ENCODE data around the gene UPK1A.

Gene UPK1A

DNA sequence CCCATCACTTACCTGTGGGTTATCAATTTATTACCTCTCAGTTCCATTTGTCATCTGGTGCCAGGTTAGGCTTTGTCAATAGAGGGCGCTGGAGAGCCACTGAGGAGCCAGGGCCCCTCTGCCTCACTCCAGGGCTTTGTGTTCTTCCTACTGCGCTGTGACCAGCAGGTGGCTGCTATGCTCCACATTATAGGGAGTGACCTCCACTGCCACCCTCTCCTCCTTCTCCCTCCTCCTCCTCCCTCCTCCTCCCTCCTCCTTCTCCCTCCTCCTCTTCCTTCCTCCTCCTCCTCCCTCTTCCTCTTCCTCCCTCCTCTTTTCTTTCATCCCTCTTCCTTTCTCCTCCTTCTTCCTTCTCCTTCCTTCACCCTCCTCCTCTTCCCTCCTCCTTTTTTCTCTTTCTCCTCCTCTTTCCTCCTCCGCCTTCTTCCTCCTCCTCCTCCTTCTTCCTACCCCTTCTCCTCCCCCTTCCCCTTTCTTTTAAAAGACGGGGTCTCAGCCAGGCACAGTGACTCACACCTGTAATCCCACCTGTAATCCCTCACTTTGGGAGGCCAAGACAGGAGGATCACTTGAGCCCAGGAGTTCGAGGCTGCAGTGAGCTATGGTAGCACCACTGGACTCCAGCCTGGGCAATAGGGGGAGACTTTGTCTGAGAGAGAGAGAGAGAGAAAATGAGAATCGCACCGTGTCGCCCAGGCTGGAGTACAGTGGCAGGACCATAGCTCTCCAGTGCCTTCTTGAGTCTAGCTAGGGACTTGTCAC lies 27.7 kb downstream of the UPK1A start:
- H3K27ac Mint-ChIP-seq, result no peak overlapping the region
- H3K27me3 Mint-ChIP-seq, result no peaks in the 10 kb centered on the region
- no peak overlapping the region for H3K4me3 Mint-ChIP-seq
- H3K9me3 Mint-ChIP-seq, result no peaks in the 10 kb centered on the region
- H3K4me1 Mint-ChIP-seq (ENCODE audit: low read depth), result peaks cover 25% of the 10 kb centered on the region
- no peaks in the 10 kb centered on the region for H3K36me3 Mint-ChIP-seq (ENCODE audit: low read depth)

DNA sequence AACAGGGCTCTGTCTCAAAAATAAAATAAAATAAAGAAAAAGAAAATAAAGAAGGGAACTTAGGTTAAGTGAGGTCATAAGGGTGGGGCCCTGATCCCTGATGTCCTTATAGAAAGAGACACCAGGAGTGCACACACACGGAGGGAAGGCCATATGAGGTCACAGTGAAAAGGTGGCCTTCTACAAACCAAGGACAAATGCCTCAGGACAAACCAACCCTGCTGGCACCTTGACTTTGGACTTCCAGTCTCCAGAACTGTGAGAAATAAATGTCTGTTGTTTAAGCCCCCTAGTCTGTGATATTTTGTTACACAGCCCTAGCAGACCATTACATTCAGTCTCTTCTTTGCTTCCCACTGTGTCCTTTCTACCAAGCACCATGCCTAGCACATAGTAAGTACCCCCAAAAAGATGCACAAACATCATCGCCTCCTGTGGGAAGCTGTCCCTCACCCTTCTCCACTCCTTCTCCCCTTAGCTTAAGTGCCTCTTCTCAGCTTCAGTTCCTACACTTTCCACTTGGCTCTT lies 29.6 kb downstream of the UPK1A start:
- Mint-ChIP-seq H3K4me3 (no peak overlapping the region), H3K27ac (peak overlapping the region; percentile 0), H3K9me3 (no peaks in the 10 kb centered on the region), H3K27me3 (no peaks in the 10 kb centered on the region), H3K36me3 (ENCODE audit: low read depth) (no peaks in the 10 kb centered on the region), H3K4me1 (ENCODE audit: low read depth) (peaks cover 31% of the 10 kb centered on the region)

- Mint-ChIP-seq H3K4me1 (ENCODE audit: low read depth) (peaks cover 31% of the 10 kb centered on the region), H3K27me3 (no peaks in the 10 kb centered on the region), H3K36me3 (ENCODE audit: low read depth) (no peaks in the 10 kb centered on the region), H3K9me3 (no peaks in the 10 kb centered on the region), H3K27ac (peak overlapping the region; percentile 55), H3K4me3 (no peak overlapping the region)
Observed at GRCh38 chr19:35696835-35697234, 30.5 kb downstream of the UPK1A start.

DNA sequence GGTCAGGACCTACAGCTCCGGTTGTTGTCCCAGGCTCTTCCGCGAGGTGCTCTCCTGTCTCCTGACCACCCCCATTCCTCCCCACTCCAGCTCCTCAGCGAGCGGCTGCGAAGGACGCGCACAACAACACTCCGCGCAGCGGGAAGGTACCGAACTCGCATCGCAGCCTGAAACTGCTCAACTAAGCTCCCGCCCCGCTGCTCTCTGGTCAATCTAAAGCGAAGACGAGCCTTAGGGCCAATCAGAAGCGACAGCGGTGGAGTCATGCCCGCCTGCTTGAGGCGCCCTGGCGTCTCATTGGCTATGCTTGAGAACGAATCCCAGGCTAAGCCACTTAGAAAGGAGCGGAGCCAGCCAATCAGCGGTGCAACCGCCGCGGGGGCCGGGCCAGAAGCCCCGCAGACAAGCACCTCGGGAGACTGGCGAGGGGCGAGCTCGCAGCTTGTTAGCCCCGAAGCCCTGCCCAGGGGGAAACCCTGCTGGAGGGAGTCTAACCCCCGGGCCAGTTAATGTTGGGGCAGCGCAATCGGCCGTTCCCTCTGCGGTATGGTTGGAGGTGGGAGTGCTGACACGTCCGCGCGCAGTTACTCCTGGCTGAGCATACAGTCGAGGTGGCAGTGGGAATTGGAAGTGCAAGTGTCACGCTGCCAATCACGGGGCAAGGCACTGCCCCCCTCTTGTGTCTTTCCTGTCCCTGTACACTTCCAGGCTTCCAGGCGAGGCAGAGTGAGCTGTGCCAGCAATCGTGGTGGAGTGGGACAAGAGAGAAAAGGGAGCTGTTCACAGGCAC lies 36.1 kb downstream of the UPK1A start:
- no peaks in the 10 kb centered on the region for H3K36me3 Mint-ChIP-seq (ENCODE audit: low read depth)
- H3K27me3 Mint-ChIP-seq, result no peaks in the 10 kb centered on the region
- H3K9me3 Mint-ChIP-seq, result no peaks in the 10 kb centered on the region
- peak overlapping the region; percentile 96 for H3K4me3 Mint-ChIP-seq
- H3K27ac Mint-ChIP-seq, result peak overlapping the region; percentile 94
- peaks cover 17% of the 10 kb centered on the region for H3K4me1 Mint-ChIP-seq (ENCODE audit: low read depth)

DNA sequence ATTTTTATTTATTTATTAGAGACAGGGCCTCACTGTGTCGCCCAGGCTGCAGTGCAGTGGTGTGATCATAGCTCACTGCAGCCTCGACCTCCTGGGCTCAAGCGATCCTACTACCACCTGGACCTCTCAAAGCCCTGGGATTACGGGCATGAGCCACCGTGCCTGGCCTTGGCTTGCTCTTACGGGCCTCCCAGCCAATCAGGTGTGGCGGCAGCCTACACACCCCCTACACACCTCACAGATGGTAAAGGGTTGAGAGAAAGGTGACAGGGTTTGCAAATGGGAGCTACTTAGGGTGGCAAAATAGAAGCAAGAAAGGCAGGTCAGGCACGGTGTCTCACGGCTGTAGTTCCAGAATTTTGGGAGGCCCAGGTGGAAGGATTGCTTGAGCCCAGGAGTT lies 37.0 kb downstream of the UPK1A start:
- no peaks in the 10 kb centered on the region for H3K27me3 Mint-ChIP-seq

DNA sequence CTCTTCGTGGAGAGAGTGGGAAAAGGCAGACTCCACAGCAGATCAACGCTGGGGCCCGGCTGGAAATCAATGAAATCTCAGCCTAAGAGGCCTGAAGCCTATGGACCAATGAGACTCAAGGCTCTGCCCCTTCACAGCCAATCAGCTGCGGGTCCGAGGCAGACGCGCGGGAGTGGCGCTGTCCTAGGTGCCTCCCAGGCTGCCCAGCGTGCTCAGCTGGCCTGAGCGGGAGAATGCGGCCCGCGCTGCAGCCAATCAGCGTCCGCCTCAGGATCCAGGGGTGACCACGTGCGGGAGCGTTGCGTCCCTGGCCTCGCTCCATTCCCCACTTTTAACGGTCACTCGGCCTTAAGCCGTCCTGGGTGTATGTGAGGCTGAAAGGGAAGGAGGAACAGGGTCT lies 37.9 kb downstream of the UPK1A start, which contains the start of gene ZBTB32:
Gene ZBTB32, plus strand, starts transcription at position 341 of the 400 bp plus-strand sequence. CDS start 10,069 bp downstream, outside the sequence.
- Mint-ChIP-seq H3K4me1 (ENCODE audit: low read depth) (peaks cover 24% of the 10 kb centered on the region), H3K4me3 (no peak within 1 kb of the TSS), H3K27ac (no peak within 1 kb of the TSS), H3K36me3 (ENCODE audit: low read depth) (no peaks in the 10 kb centered on the region), H3K9me3 (no peaks in the 10 kb centered on the region), H3K27me3 (no peaks in the 10 kb centered on the region)

More for the DNA sequence above, 37.0 kb downstream of the UPK1A start:
- Mint-ChIP-seq H3K9me3 (no peaks in the 10 kb centered on the region), H3K4me1 (ENCODE audit: low read depth) (peaks cover 18% of the 10 kb centered on the region), H3K4me3 (no peak overlapping the region), H3K27ac (no peak overlapping the region), H3K36me3 (ENCODE audit: low read depth) (no peaks in the 10 kb centered on the region)

DNA sequence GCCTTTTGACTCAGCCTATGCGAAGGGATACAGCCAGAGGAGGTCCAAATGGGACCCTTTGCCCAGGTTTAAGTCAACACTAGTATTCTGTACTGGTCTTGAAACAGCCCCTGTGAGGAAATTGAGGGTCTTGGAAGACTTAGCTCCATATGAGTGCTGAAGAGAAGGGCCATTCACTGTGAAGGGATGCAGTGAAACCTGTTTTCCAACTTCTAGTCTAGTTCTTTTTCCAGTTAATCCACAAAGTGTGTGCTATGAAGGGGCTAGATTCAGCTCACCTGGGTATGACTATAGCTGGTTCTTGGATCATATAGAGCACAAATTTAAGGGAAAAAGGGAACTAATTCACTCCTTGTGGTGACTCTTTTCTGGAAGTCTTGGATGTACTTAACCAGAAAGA lies 42.1 kb downstream of the UPK1A start:
- Mint-ChIP-seq H3K4me3 (no peak overlapping the region), H3K9me3 (no peaks in the 10 kb centered on the region), H3K36me3 (ENCODE audit: low read depth) (peaks cover 6% of the 10 kb centered on the region), H3K27me3 (no peaks in the 10 kb centered on the region), H3K27ac (no peak overlapping the region), H3K4me1 (ENCODE audit: low read depth) (peaks cover 45% of the 10 kb centered on the region)

DNA sequence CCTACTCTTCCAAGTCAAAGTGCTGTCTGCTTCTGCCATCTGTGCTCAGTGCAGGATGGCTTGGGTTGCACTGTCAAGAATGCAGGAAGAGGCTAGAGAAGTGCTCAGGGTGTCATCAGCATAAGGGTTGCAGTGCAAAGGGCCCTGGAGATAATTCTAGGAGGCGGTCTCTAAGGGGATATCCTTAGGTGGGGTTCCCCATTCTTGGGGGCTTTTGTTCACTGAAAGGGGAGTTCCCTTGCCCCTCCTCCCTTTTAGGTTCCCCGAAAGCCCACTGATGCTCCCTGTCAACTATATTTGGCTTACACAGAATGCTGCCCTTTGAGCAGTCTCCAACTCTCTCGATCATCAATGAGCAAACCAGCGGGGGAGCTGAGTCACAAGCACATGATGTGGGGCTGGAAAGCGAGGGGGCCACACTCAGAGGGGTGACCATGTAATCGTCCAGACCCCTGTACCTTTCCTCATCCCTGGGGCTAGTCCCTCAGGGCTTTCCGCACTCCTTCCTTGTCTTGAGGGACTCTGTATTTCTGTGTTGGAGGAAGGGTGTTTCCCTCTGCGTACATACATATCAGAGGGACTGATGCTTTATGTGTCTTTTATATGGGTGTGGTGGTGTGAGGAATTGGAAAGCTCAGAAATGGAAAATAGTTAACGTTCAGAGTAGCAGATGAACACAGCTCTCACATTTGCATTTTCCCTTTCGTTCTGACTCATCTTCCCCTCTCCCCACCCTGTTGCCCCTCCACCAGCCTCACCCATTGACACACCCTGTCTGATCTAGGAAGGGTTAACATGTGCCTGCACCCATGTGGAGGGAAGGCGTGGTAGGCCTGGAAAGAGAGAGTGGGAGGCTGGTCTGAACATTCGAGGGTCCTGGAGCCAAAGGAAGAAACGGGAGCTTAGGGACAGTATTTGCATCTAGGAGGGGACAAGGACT lies 44.7 kb downstream of the UPK1A start:
- H3K27ac Mint-ChIP-seq, result peak overlapping the region; percentile 99
- no peaks in the 10 kb centered on the region for H3K9me3 Mint-ChIP-seq
- H3K4me1 Mint-ChIP-seq (ENCODE audit: low read depth), result peaks cover 52% of the 10 kb centered on the region
- H3K27me3 Mint-ChIP-seq, result no peaks in the 10 kb centered on the region
- peak overlapping the region; percentile 69 for H3K4me3 Mint-ChIP-seq
- H3K36me3 Mint-ChIP-seq (ENCODE audit: low read depth), result peaks cover 33% of the 10 kb centered on the region

DNA sequence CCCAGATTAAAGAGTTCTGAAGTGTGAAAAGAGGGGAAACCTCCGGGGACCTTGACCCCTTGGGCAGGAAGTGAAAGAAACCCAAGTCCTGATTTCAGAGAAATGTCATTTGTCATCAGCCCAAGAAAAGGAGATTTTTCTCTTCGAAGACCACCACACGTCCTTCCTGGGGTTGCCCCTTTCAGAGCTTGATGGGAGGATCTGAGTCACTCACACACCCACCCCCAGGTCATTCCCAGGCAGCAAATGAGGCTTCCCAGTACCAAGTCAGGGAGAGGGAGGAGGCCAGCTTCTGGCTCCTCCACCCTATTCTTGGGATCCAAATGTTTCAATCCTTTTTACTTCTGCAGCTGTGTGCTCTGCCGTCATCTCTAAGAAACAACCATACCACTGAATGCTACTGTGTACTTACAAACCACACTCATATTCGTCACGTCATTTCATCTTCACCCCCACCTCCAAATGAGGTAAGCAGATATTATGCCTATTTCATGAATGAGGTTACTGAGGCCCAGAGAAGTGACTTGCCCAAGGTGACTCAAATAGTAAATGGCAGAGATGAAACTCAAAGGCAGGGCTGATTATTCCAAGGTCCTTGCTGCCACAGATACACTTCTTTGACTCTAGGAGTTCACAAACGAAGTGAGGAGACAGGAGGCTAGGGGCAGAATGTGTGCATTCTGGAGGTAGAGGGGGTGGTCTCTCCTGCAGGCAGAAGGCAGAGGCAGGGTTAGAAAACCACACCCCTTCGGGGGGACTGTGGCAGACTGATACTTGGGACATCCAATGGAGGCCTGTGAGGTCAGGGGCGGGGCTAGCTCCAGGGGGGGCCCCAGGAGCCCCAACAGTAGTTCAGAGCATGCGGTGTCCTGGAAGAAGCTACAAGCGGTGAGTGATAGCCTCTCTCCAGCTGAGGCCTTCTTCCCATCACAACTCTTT lies 46.5 kb downstream of the UPK1A start:
- H3K27me3 Mint-ChIP-seq, result no peaks in the 10 kb centered on the region
- peak overlapping the region; percentile 99 for H3K27ac Mint-ChIP-seq
- H3K36me3 Mint-ChIP-seq (ENCODE audit: low read depth), result peaks cover 47% of the 10 kb centered on the region
- H3K4me1 Mint-ChIP-seq (ENCODE audit: low read depth), result peaks cover 59% of the 10 kb centered on the region
- H3K9me3 Mint-ChIP-seq, result no peaks in the 10 kb centered on the region
- H3K4me3 Mint-ChIP-seq, result peak overlapping the region; percentile 92

GRCh38 chr19:35713506-35713850 lies 47.2 kb downstream of the UPK1A start:
- H3K9me3 Mint-ChIP-seq, result no peaks in the 10 kb centered on the region

DNA sequence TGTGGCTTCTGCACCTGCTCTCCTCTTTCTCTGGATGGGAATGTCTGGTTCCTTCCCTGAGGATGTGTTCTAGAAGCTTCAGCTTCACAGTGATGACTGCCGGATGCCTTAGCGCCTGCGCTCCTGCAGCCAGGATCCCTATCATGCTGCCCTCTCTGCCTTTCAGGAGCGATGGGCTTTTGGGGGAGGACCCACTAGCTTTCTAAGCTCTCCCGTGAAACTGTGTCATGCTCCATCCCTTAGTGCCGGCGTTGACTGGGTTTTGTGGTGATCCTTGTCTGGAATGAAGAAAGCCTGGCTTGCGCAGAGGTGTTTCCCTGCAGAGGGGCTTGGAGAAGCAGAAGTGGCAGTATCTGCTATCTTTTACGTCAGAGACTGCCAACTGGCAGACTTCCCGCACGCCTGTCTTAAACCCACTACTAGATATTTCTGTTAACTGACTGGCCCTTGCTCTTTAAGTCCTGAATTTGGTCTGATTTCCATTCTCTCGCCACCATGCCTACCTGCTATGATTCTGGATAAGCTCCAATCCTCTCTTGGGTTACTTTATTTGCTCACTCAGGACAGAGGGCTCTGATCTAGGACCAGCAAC lies 47.7 kb downstream of the UPK1A start:
- H3K36me3 Mint-ChIP-seq (ENCODE audit: low read depth), result peaks cover 47% of the 10 kb centered on the region
- H3K4me1 Mint-ChIP-seq (ENCODE audit: low read depth), result peaks cover 58% of the 10 kb centered on the region
- no peaks in the 10 kb centered on the region for H3K27me3 Mint-ChIP-seq
- H3K9me3 Mint-ChIP-seq, result no peaks in the 10 kb centered on the region
- H3K27ac Mint-ChIP-seq, result peak overlapping the region; percentile 99
- peak overlapping the region; percentile 92 for H3K4me3 Mint-ChIP-seq

More at GRCh38 chr19:35713506-35713850, 47.2 kb downstream of the UPK1A start:
- Mint-ChIP-seq H3K4me1 (ENCODE audit: low read depth) (peaks cover 56% of the 10 kb centered on the region), H3K27ac (peak overlapping the region; percentile 99), H3K4me3 (peak overlapping the region; percentile 92), H3K27me3 (no peaks in the 10 kb centered on the region), H3K36me3 (ENCODE audit: low read depth) (peaks cover 47% of the 10 kb centered on the region)

GRCh38 chr19:35714601-35715354 lies 48.5 kb downstream of the UPK1A start:
- Mint-ChIP-seq H3K27ac (peak overlapping the region; percentile 99), H3K9me3 (no peaks in the 10 kb centered on the region), H3K36me3 (ENCODE audit: low read depth) (peaks cover 54% of the 10 kb centered on the region), H3K27me3 (no peaks in the 10 kb centered on the region), H3K4me1 (ENCODE audit: low read depth) (peaks cover 59% of the 10 kb centered on the region), H3K4me3 (peak overlapping the region; percentile 92)

- peak overlapping the region; percentile 99 for H3K27ac Mint-ChIP-seq
- H3K27me3 Mint-ChIP-seq, result no peaks in the 10 kb centered on the region
- H3K9me3 Mint-ChIP-seq, result no peaks in the 10 kb centered on the region
- peaks cover 58% of the 10 kb centered on the region for H3K4me1 Mint-ChIP-seq (ENCODE audit: low read depth)
- peak overlapping the region; percentile 92 for H3K4me3 Mint-ChIP-seq
- peaks cover 58% of the 10 kb centered on the region for H3K36me3 Mint-ChIP-seq (ENCODE audit: low read depth)
Observed at GRCh38 chr19:35715355-35715809, 49.1 kb downstream of the UPK1A start.
